ENCODE results near the gene DBI. TPM values are rescaled to one million over a fixed set of nuclear protein-coding genes. Genes with fewer than 3 reads are reported as not detected.

Gene DBI
- total and polyA plus RNA-seq, 4 donors = 129 to 633 (median 344) TPM

DNA sequence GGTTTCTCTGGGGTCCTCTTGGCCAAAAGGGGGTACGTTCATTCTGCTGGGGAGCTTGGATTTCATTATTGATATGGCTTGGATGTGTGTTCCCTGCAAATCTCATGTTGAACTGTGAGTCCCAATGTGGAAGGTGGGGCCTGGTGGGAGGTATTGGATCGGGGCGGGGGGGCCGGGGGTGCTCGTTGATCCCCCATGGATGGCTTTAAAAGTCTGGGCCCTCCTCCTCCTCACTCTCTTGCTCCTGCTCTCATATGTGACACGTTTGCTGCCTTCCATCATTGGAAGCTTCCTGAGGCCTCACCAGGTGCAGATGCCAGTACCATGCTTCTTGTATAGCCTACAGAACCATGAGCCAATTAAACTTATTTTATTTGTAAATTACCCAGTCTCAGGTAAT lies 11.8 kb downstream of the DBI start:
- peaks cover 0 to 3% (median under 1%) of the 10 kb centered on the region in 4 donors for H3K36me3 ChIP-seq (ENCODE audit: control insufficient read depth in 4 of 4, insufficient read depth in 4 of 4, low read length in 4 of 4)
- TF ChIP-seq, protein P1, sequence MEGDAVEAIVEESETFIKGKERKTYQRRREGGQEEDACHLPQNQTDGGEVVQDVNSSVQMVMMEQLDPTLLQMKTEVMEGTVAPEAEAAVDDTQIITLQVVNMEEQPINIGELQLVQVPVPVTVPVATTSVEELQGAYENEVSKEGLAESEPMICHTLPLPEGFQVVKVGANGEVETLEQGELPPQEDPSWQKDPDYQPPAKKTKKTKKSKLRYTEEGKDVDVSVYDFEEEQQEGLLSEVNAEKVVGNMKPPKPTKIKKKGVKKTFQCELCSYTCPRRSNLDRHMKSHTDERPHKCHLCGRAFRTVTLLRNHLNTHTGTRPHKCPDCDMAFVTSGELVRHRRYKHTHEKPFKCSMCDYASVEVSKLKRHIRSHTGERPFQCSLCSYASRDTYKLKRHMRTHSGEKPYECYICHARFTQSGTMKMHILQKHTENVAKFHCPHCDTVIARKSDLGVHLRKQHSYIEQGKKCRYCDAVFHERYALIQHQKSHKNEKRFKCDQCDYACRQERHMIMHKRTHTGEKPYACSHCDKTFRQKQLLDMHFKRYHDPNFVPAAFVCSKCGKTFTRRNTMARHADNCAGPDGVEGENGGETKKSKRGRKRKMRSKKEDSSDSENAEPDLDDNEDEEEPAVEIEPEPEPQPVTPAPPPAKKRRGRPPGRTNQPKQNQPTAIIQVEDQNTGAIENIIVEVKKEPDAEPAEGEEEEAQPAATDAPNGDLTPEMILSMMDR (IDR thresholded peaks at IDR 0.05; ENCODE audit: control extremely low read depth, extremely low read depth) = no peak
- ATAC-seq (ENCODE audit: insufficient read depth, low FRiP score) (no peak), DNase-seq (no peak)
- H3K9me3 ChIP-seq (ENCODE audit: control insufficient read depth in 4 of 4, insufficient read depth in 3 of 4, low read length in 3 of 4) = peaks cover 0 to under 1% (median 0%) of the 10 kb centered on the region in 4 donors
- WGBS, 2 donors = 90 to 93% methylated on average over 6 of the region's 6 CpGs
- no peak overlapping the region for H3K9ac ChIP-seq (ENCODE audit: insufficient read depth in 1 of 2, low read length in 2 of 2)
- no peak overlapping the region for H3K27ac ChIP-seq (ENCODE audit: low read depth in 1 of 2, low read length in 1 of 2)
- no peak overlapping the region for H3K4me3 ChIP-seq
- no peaks in the 10 kb centered on the region for H3K27me3 ChIP-seq (ENCODE audit: control insufficient read depth in 3 of 3, insufficient read depth in 3 of 3, low read length in 2 of 3)
- no peaks in the 10 kb centered on the region for H3K4me1 ChIP-seq (ENCODE audit: control insufficient read depth in 5 of 5, insufficient read depth in 5 of 5, low read length in 5 of 5)

DNA sequence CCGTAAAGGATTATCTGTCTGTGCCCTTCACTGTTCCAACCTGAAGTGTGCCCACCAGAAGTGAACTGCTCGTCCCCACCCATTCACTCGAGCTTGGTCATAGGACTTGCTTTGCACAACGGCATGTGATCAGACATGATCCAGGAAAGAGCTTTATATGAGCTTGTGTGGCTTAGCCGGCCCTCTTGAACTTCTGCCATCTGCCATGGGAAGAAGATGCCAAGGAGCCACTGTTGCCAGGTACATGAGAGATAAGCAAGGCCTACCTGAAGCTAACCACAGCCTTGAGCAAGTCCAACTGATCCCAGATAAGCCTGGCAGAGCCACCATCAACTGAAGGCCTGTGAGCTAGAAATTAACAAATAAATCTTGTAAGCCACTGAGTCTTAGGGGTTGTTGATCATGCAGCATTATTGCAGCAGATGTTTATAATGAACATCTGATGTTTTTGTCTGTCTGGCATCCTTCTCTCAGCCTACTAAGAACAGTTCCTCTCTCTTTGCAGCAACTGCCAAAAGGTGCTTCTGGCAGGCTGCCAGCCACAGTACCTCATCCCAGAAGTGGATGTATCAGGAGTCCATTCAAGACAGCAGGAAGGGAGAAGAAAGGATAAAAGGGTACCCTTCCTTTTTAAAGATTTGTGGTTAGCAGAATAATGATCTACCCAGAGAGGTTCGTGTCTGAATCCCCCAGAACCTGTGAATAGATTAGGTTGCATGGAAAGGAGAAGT lies 16.8 kb downstream of the DBI start:
- 69 to 78% methylated on average over 6 of the region's 6 CpGs for WGBS, 2 donors
- DNase-seq (no peak), ATAC-seq (ENCODE audit: insufficient read depth, low FRiP score) (no peak)
- H3K27ac ChIP-seq (ENCODE audit: low read depth in 1 of 2, low read length in 1 of 2) = no peak overlapping the region
- TF ChIP-seq, protein P1 (IDR thresholded peaks at IDR 0.05; ENCODE audit: control extremely low read depth, extremely low read depth) = no peak
- no peak overlapping the region for H3K9ac ChIP-seq (ENCODE audit: insufficient read depth in 1 of 2, low read length in 2 of 2)
- no peaks in the 10 kb centered on the region for H3K27me3 ChIP-seq (ENCODE audit: control insufficient read depth in 3 of 3, insufficient read depth in 3 of 3, low read length in 2 of 3)
- H3K4me1 ChIP-seq (ENCODE audit: control insufficient read depth in 5 of 5, insufficient read depth in 5 of 5, low read length in 5 of 5) = peaks cover 0 to 5% (median 3%) of the 10 kb centered on the region in 5 donors
- no peak overlapping the region for H3K4me3 ChIP-seq
- H3K9me3 ChIP-seq (ENCODE audit: control insufficient read depth in 4 of 4, insufficient read depth in 3 of 4, low read length in 3 of 4) = no peaks in the 10 kb centered on the region
- H3K36me3 ChIP-seq (ENCODE audit: control insufficient read depth in 4 of 4, insufficient read depth in 4 of 4, low read length in 4 of 4) = no peaks in the 10 kb centered on the region

DNA sequence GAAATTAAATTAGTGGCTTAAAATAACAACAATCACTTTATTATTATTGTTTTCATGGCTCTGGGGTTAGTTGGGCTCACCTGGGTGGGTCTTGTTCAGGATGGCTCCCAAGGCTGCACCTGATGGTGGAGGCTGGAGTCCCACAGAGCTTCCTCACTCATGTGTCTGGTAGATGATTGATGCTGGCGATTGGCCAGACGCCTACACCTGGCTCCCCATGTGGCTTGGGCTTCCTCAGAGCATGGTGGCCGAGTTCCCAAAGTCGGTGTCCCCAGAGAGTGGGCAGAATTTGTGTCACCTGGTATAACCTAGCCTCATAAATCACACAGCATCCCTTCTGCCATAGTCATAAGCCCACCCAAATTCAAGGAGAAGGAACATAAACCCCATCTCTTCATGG lies 18.2 kb downstream of the DBI start:
- 88 to 93% methylated on average over 4 of the region's 4 CpGs for WGBS, 2 donors
- H3K9me3 ChIP-seq (ENCODE audit: control insufficient read depth in 4 of 4, insufficient read depth in 3 of 4, low read length in 3 of 4) = no peaks in the 10 kb centered on the region
- no peak overlapping the region for H3K27ac ChIP-seq (ENCODE audit: low read depth in 1 of 2, low read length in 1 of 2)
- no peak overlapping the region for H3K4me3 ChIP-seq
- H3K36me3 ChIP-seq (ENCODE audit: control insufficient read depth in 4 of 4, insufficient read depth in 4 of 4, low read length in 4 of 4) = no peaks in the 10 kb centered on the region
- TF ChIP-seq, protein P1 (IDR thresholded peaks at IDR 0.05; ENCODE audit: control extremely low read depth, extremely low read depth) = no peak
- no peaks in the 10 kb centered on the region for H3K27me3 ChIP-seq (ENCODE audit: control insufficient read depth in 3 of 3, insufficient read depth in 3 of 3, low read length in 2 of 3)
- ATAC-seq (ENCODE audit: insufficient read depth, low FRiP score) = no peak
- H3K9ac ChIP-seq (ENCODE audit: insufficient read depth in 1 of 2, low read length in 2 of 2) = no peak overlapping the region
- peaks cover 3 to 14% (median 5%) of the 10 kb centered on the region in 5 donors for H3K4me1 ChIP-seq (ENCODE audit: control insufficient read depth in 5 of 5, insufficient read depth in 5 of 5, low read length in 5 of 5)
- no peak for DNase-seq
